ENCODE results near the gene PXN. TPM values are rescaled to one million over a fixed set of nuclear protein-coding genes. Genes with fewer than 3 reads are reported as not detected.
"Not testable (repeated sequence)": the region's sequence is repeated elsewhere in the genome, so short reads cannot be mapped to it uniquely, and the experiment has no call there.

PXN gene
- total RNA-seq, 1 donor from 2014 or later = 8.2 TPM

DNA sequence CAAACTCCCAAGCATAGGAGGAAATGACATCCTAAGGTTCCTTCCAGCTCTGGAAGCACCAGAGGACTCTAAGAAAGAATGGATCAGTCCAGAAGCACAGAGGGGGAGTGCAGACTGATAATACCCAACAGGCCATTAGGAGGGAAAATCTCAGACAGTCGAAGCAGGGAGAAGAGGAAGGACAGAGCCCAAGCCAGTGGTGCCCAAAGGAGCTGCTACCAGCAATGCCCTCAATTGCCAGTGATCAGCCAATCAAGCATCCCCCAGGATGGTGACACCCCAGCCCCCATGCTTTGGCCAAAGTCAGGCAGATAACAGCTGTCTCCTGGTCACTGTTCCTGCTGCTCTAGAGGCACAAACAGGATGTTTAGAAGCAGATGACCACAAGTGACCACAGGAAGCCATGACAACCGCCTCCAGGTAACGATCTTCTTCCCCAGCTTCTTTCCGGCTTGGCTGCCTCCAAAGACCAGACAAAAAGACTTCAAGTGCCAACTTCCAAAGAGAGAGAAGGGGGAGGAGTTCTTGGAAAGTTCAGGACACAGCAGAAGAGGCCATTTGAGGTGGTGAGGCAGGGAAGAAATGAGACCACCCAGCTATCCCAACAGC, 16.2 kb downstream of the PXN start:
- peaks cover 9% of the 10 kb centered on the region for H3F3A ChIP-seq (ENCODE audit: low read depth)
- Mint-ChIP-seq H3K36me3 (peaks cover 6% of the 10 kb centered on the region), H3K9me3 (no peaks in the 10 kb centered on the region), H3K27me3 (ENCODE audit: insufficient read depth, low read depth) (peaks cover 2% of the 10 kb centered on the region), H3K27ac (no peak overlapping the region), H3K4me1 (peaks cover 27% of the 10 kb centered on the region), H3K4me3 (no peak overlapping the region)
- no peaks in the 10 kb centered on the region for H3K27me3 ChIP-seq
- H2AFZ ChIP-seq (replicated peaks) = no peak overlapping the region
- H3K4me1 ChIP-seq = no peaks in the 10 kb centered on the region
- no peaks in the 10 kb centered on the region for H3K9me3 ChIP-seq (ENCODE audit: low read depth)
- H3K36me3 ChIP-seq = no peaks in the 10 kb centered on the region
- no peak overlapping the region for H3K9ac ChIP-seq
- no peak overlapping the region for H3K4me3 ChIP-seq
- TF ChIP-seq EZH2phosphoT487 (IDR thresholded peaks at IDR 0.05) (no peak), EZH2 (IDR thresholded peaks at IDR 0.05) (no peak)
- TF ChIP-seq, protein P1, sequence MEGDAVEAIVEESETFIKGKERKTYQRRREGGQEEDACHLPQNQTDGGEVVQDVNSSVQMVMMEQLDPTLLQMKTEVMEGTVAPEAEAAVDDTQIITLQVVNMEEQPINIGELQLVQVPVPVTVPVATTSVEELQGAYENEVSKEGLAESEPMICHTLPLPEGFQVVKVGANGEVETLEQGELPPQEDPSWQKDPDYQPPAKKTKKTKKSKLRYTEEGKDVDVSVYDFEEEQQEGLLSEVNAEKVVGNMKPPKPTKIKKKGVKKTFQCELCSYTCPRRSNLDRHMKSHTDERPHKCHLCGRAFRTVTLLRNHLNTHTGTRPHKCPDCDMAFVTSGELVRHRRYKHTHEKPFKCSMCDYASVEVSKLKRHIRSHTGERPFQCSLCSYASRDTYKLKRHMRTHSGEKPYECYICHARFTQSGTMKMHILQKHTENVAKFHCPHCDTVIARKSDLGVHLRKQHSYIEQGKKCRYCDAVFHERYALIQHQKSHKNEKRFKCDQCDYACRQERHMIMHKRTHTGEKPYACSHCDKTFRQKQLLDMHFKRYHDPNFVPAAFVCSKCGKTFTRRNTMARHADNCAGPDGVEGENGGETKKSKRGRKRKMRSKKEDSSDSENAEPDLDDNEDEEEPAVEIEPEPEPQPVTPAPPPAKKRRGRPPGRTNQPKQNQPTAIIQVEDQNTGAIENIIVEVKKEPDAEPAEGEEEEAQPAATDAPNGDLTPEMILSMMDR (IDR thresholded peaks at IDR 0.05) = no peak
- no peak for DNase-seq (ENCODE audit: low spot score)
- H3K79me2 ChIP-seq (ENCODE audit: low read depth) = peaks cover 61% of the 10 kb centered on the region
- no peak overlapping the region for H3K4me2 ChIP-seq
- H3K27ac ChIP-seq = no peak overlapping the region
- H4K20me1 ChIP-seq (ENCODE audit: low read depth) = peaks cover 34% of the 10 kb centered on the region

DNA sequence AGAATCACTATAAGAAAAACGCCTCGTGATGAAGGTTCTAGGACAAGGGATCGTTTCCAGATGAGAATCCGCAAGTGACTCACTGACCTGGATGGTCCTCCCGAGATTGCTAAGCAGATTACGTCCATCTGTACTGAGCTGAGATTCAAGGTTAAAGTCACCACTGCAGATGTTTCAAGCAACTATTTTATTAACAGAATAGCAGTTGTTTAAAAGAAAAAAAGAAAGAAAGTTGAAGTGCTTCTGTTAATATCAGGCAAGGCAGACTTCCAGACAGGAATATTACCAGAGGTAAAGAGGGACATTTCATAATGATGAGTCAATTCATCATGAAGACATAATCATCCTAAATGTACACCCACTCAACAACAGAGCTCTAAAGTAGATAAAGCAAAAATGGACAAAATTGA, 17.9 kb downstream of the PXN start:
- peaks cover 21% of the 10 kb centered on the region for H3F3A ChIP-seq (ENCODE audit: low read depth)
- no peaks in the 10 kb centered on the region for H3K9me3 ChIP-seq (ENCODE audit: low read depth)
- Mint-ChIP-seq H3K9me3 (no peaks in the 10 kb centered on the region), H3K27me3 (ENCODE audit: insufficient read depth, low read depth) (peaks cover 5% of the 10 kb centered on the region), H3K36me3 (peaks cover 5% of the 10 kb centered on the region), H3K4me3 (no peak overlapping the region), H3K27ac (no peak overlapping the region), H3K4me1 (peaks cover 40% of the 10 kb centered on the region)
- no peaks in the 10 kb centered on the region for H3K27me3 ChIP-seq
- H3K4me2 ChIP-seq = no peak overlapping the region
- no peak overlapping the region for H2AFZ ChIP-seq (replicated peaks)
- H3K79me2 ChIP-seq (ENCODE audit: low read depth) = peaks cover 50% of the 10 kb centered on the region
- no peak overlapping the region for H3K9ac ChIP-seq
- DNase-seq (ENCODE audit: low spot score) = no peak
- peaks cover 4% of the 10 kb centered on the region for H3K4me1 ChIP-seq
- no peak for TF ChIP-seq EZH2phosphoT487 (IDR thresholded peaks at IDR 0.05)
- no peak for TF ChIP-seq EZH2 (IDR thresholded peaks at IDR 0.05)
- TF ChIP-seq, protein P1 (IDR thresholded peaks at IDR 0.05) = no peak
- H3K36me3 ChIP-seq = no peaks in the 10 kb centered on the region
- peaks cover 49% of the 10 kb centered on the region for H4K20me1 ChIP-seq (ENCODE audit: low read depth)
- no peak overlapping the region for H3K4me3 ChIP-seq
- no peak overlapping the region for H3K27ac ChIP-seq

DNA sequence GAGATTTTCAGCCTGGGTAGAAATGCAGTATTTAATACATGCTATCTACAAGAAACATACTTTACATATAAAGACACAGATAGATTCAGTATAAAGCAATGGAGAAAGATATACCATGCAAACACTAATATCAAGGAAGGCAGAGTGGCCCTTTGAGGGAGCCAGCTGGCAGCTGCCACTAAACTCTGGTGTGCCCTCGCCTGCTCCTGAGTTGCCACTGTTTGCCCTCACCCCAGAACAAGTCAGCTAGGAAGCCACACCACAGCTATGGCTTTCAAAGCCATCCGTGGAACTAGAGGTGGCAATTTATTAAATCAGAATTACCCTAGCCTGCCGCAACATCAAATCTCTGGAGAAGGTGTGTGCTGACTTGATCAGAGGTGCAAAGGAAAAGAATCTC, 18.3 kb downstream of the PXN start:
- peaks cover 5% of the 10 kb centered on the region for H3K27me3 Mint-ChIP-seq (ENCODE audit: insufficient read depth, low read depth)

DNA sequence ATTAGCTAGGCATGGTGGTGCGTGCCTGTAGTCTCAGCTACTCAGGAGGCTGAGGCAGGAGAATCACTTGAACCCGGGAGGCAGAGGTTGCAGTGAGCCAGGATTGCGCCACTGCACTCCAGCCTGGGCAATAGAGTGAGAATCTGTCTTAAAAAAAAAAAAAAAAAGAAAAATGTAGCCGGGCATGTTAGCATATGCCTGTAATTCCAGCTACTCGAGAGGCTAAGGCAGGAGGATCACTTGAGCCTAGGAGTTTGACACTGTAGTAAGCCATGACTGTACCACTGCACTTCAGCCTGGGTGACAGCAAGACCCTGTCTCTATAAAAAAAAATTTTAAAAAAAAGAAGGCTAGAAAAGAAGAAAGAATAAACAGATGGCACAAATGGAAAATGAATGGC, 18.8 kb downstream of the PXN start:
- not testable (repeated sequence) for H3K9me3 Mint-ChIP-seq; H3K27ac Mint-ChIP-seq; DNase-seq (ENCODE audit: low spot score); H3K4me1 ChIP-seq; H3K36me3 ChIP-seq; H3K27me3 ChIP-seq; H3K9me3 ChIP-seq (ENCODE audit: low read depth); H3K36me3 Mint-ChIP-seq; H3K4me2 ChIP-seq; H3K9ac ChIP-seq; H3K4me3 ChIP-seq; H3K27me3 Mint-ChIP-seq (ENCODE audit: insufficient read depth, low read depth); H3K4me3 Mint-ChIP-seq; H3K27ac ChIP-seq; H2AFZ ChIP-seq (replicated peaks)
- peaks cover 31% of the 10 kb centered on the region for H3F3A ChIP-seq (ENCODE audit: low read depth)
- peaks cover 41% of the 10 kb centered on the region for H3K79me2 ChIP-seq (ENCODE audit: low read depth)
- peaks cover 48% of the 10 kb centered on the region for H3K4me1 Mint-ChIP-seq
- H4K20me1 ChIP-seq (ENCODE audit: low read depth) = peaks cover 58% of the 10 kb centered on the region

More for the DNA sequence above, 18.3 kb downstream of the PXN start:
- H3K9me3 Mint-ChIP-seq = no peaks in the 10 kb centered on the region
- H3K4me3 ChIP-seq = no peak overlapping the region
- peaks cover 4% of the 10 kb centered on the region for H3K4me1 ChIP-seq
- no peak overlapping the region for H3K9ac ChIP-seq
- H3K4me2 ChIP-seq = no peak overlapping the region
- peaks cover 5% of the 10 kb centered on the region for H3K36me3 Mint-ChIP-seq
- peaks cover 54% of the 10 kb centered on the region for H4K20me1 ChIP-seq (ENCODE audit: low read depth)
- H3K79me2 ChIP-seq (ENCODE audit: low read depth) = peaks cover 46% of the 10 kb centered on the region
- no peaks in the 10 kb centered on the region for H3K36me3 ChIP-seq
- TF ChIP-seq, protein P1 (IDR thresholded peaks at IDR 0.05) = no peak
- TF ChIP-seq EZH2phosphoT487 (IDR thresholded peaks at IDR 0.05) (no peak), EZH2 (IDR thresholded peaks at IDR 0.05) (no peak)
- peaks cover 26% of the 10 kb centered on the region for H3F3A ChIP-seq (ENCODE audit: low read depth)
- no peaks in the 10 kb centered on the region for H3K9me3 ChIP-seq (ENCODE audit: low read depth)
- H2AFZ ChIP-seq (replicated peaks) = no peak overlapping the region
- no peak overlapping the region for H3K27ac ChIP-seq
- no peak overlapping the region for H3K4me3 Mint-ChIP-seq
- H3K27me3 ChIP-seq = no peaks in the 10 kb centered on the region
- peaks cover 44% of the 10 kb centered on the region for H3K4me1 Mint-ChIP-seq
- H3K27ac Mint-ChIP-seq = no peak overlapping the region
- no peak for DNase-seq (ENCODE audit: low spot score)
